Activated naive CD4-positive, alpha-beta T cell treated with anti-CD3 and anti-CD28 coated beads for 36 hours (primary cell): Measurements from ENCODE around the gene RPL12. TPM values are rescaled to one million over a fixed set of nuclear protein-coding genes. Genes with fewer than 3 reads are reported as not detected.

Experiments
- CTCF ChIA-PET: fragments of 350-600 bp; sonication (Branson Sonifier 250); formaldehyde crosslinking; loops from one replicate; lab custom pipeline; 2021; ENCODE audit warnings: antibody characterized with exemption; lab: Charles Lee
- DNase-seq: peaks from one replicate; pipeline ENCODE4 v3.0.0-alpha.2; 2020
- H3K27ac Mint-ChIP-seq: one replicate; pipeline ENCODE4 v1.8.0; 2021; ENCODE audit warnings: mild to moderate bottlenecking, mixed read lengths
- H3K27me3 Mint-ChIP-seq: one replicate; pipeline ENCODE4 v1.8.0; 2021; ENCODE audit warnings: low read depth, mixed read lengths
- H3K36me3 Mint-ChIP-seq: one replicate; pipeline ENCODE4 v1.8.0; 2021; ENCODE audit warnings: low read depth, mixed read lengths
- H3K4me1 Mint-ChIP-seq: one replicate; pipeline ENCODE4 v1.8.0; 2021; ENCODE audit warnings: low read depth, mixed read lengths
- H3K4me3 Mint-ChIP-seq: one replicate; pipeline ENCODE4 v1.8.0; 2021; ENCODE audit warnings: mild to moderate bottlenecking, moderate library complexity, mixed read lengths
- H3K9me3 Mint-ChIP-seq: one replicate; pipeline ENCODE4 v1.8.0; 2021; ENCODE audit warnings: mixed read lengths
- intact Hi-C: fragments of 100-400 bp; cut with micrococcal nuclease; formaldehyde crosslinking; loops from one replicate; pipeline ENCODE4 v1.15.1; 2023
- total RNA-seq, 2 experiments: library from RNA; stranded (reverse); gene quantifications; one replicate each; pipeline ENCODE4 v1.2.3, GENCODE V29; 2021

Gene RPL12
- total RNA-seq, 2 experiments from 2014 or later: 3,038 to 3,119 TPM

GRCh38 chr9:127463911-127464310, 12.7 kb upstream of the RPL12 start:
- CTCF ChIA-PET: interaction anchor here (0.6 kb wide), 1 partner anchor 10 kb away, joined by 5 read pairs; no protein-coding TSS in a partner anchor
- H3K4me1 Mint-ChIP-seq: no peaks in the 10 kb centered on the region

GRCh38 chr9:127463382-127463781, 12.2 kb upstream of the RPL12 start:
- Mint-ChIP-seq H3K27ac (no peak overlapping the region), H3K27me3 (no peaks in the 10 kb centered on the region), H3K4me3 (no peak overlapping the region), H3K4me1 (no peaks in the 10 kb centered on the region), H3K36me3 (peaks cover 22% of the 10 kb centered on the region), H3K9me3 (no peaks in the 10 kb centered on the region)
- intact Hi-C loops: no loop called here
- CTCF ChIA-PET: no interaction called here
- DNase-seq: no peak

More at GRCh38 chr9:127463911-127464310, 12.7 kb upstream of the RPL12 start:
- no peak overlapping the region for H3K27ac Mint-ChIP-seq
- peaks cover 22% of the 10 kb centered on the region for H3K36me3 Mint-ChIP-seq
- no peak for DNase-seq
- intact Hi-C loops: no loop called here
- no peaks in the 10 kb centered on the region for H3K27me3 Mint-ChIP-seq
- H3K9me3 Mint-ChIP-seq: no peaks in the 10 kb centered on the region
- H3K4me3 Mint-ChIP-seq: no peak overlapping the region

- Mint-ChIP-seq H3K4me1 (no peaks in the 10 kb centered on the region), H3K27me3 (no peaks in the 10 kb centered on the region), H3K4me3 (no peak overlapping the region)
Observed at GRCh38 chr9:127458921-127459320, 7.7 kb upstream of the RPL12 start.

GRCh38 chr9:127457191-127457878, 6.1 kb upstream of the RPL12 start:
- H3K9me3 Mint-ChIP-seq: no peaks in the 10 kb centered on the region
- no peak overlapping the region for H3K27ac Mint-ChIP-seq
- no peak for DNase-seq
- H3K36me3 Mint-ChIP-seq: peaks cover 22% of the 10 kb centered on the region
- H3K4me1 Mint-ChIP-seq: peaks cover 4% of the 10 kb centered on the region
- H3K27me3 Mint-ChIP-seq: no peaks in the 10 kb centered on the region
- CTCF ChIA-PET: no interaction called here
- no peak overlapping the region for H3K4me3 Mint-ChIP-seq
- intact Hi-C loops: loop anchor here (10.0 kb wide), 2 partner anchors 143 to 213 kb away; no protein-coding TSS in a partner anchor

More at GRCh38 chr9:127458921-127459320, 7.7 kb upstream of the RPL12 start:
- CTCF ChIA-PET: no interaction called here
- intact Hi-C loops: loop anchor here (10.0 kb wide), 2 partner anchors 144 to 214 kb away; no protein-coding TSS in a partner anchor
- Mint-ChIP-seq H3K9me3 (no peaks in the 10 kb centered on the region), H3K36me3 (peaks cover 25% of the 10 kb centered on the region), H3K27ac (no peak overlapping the region)
- DNase-seq: no peak

GRCh38 chr9:127455324-127455992, 4.3 kb upstream of the RPL12 start:
- peak; percentile 54 for DNase-seq
- Mint-ChIP-seq H3K4me1 (peaks cover 7% of the 10 kb centered on the region), H3K9me3 (no peaks in the 10 kb centered on the region), H3K27me3 (no peaks in the 10 kb centered on the region), H3K4me3 (no peak overlapping the region), H3K27ac (no peak overlapping the region), H3K36me3 (peaks cover 25% of the 10 kb centered on the region)
- CTCF ChIA-PET: interaction anchor here (0.5 to 1.7 kb wide), 11 partner anchors 15 to 241 kb away, joined by 3 to 7 read pairs (median 3); no protein-coding TSS in a partner anchor
- intact Hi-C loops: loop anchor here (10.0 kb wide), 2 partner anchors 141 to 211 kb away; no protein-coding TSS in a partner anchor

GRCh38 chr9:127452691-127453090, 1.5 kb upstream of the RPL12 start:
- Mint-ChIP-seq H3K9me3 (no peaks in the 10 kb centered on the region), H3K4me3 (peak overlapping the region; percentile 89), H3K27ac (no peak overlapping the region), H3K4me1 (peaks cover 30% of the 10 kb centered on the region), H3K36me3 (peaks cover 46% of the 10 kb centered on the region), H3K27me3 (no peaks in the 10 kb centered on the region)
- CTCF ChIA-PET: interaction anchor here (0.7 to 1.3 kb wide), 2 partner anchors 238 to 799 kb away, joined by 3 read pairs; no protein-coding TSS in a partner anchor
- intact Hi-C loops: loop anchor here (10.0 kb wide), 2 partner anchors 138 to 208 kb away; no protein-coding TSS in a partner anchor
- no peak for DNase-seq

- H3K36me3 Mint-ChIP-seq: peaks cover 46% of the 10 kb centered on the region
Observed at GRCh38 chr9:127451858-127452656, 851 bp upstream of the RPL12 start.

GRCh38 chr9:127451608-127451857, 327 bp upstream of the RPL12 start:
- H3K4me1 Mint-ChIP-seq: peaks cover 38% of the 10 kb centered on the region
- H3K27me3 Mint-ChIP-seq: no peaks in the 10 kb centered on the region
- peak overlapping the region; percentile 89 for H3K4me3 Mint-ChIP-seq
- H3K9me3 Mint-ChIP-seq: no peaks in the 10 kb centered on the region
- H3K27ac Mint-ChIP-seq: peak overlapping the region; percentile 95
- intact Hi-C loops: loop anchor here (1.0 to 10.0 kb wide), 6 partner anchors 27 to 677 kb away; partner anchors contain the start of gene ZNF79
- peaks cover 47% of the 10 kb centered on the region for H3K36me3 Mint-ChIP-seq
- no peak for DNase-seq
- CTCF ChIA-PET: interaction anchor here (1.0 kb wide), 1 partner anchor 27 kb away, joined by 3 read pairs; the partner anchor contains the start of gene ZNF79

More at GRCh38 chr9:127451858-127452656, 851 bp upstream of the RPL12 start:
- CTCF ChIA-PET: interaction anchor here (0.6 to 1.3 kb wide), 4 partner anchors 28 to 798 kb away, joined by 3 to 4 read pairs (median 3); partner anchors contain the start of gene ZNF79
- no peaks in the 10 kb centered on the region for H3K27me3 Mint-ChIP-seq
- intact Hi-C loops: loop anchor here (1.0 to 10.0 kb wide), 6 partner anchors 28 to 677 kb away; partner anchors contain the start of gene ZNF79
- H3K4me3 Mint-ChIP-seq: peak overlapping the region; percentile 89
- no peaks in the 10 kb centered on the region for H3K9me3 Mint-ChIP-seq
- peak overlapping the region; percentile 95 for H3K27ac Mint-ChIP-seq
- H3K4me1 Mint-ChIP-seq: peaks cover 34% of the 10 kb centered on the region
- DNase-seq: peak; percentile 57

GRCh38 chr9:127450243-127450760, 904 bp downstream of the RPL12 start:
- H3K27me3 Mint-ChIP-seq: no peaks in the 10 kb centered on the region
- CTCF ChIA-PET: interaction anchor here (0.6 to 1.6 kb wide), 4 partner anchors 26 to 466 kb away, joined by 3 to 5 read pairs (median 4); partner anchors contain the start of genes SLC2A8 and ZNF79

GRCh38 chr9:127449332-127449966, 1.8 kb downstream of the RPL12 start:
- Mint-ChIP-seq H3K9me3 (peaks cover 12% of the 10 kb centered on the region), H3K4me1 (peaks cover 42% of the 10 kb centered on the region), H3K27me3 (no peaks in the 10 kb centered on the region), H3K27ac (peak overlapping the region; percentile 95), H3K36me3 (peaks cover 66% of the 10 kb centered on the region), H3K4me3 (peak overlapping the region; percentile 89)
- intact Hi-C loops: no loop called here
- no peak for DNase-seq
- CTCF ChIA-PET: interaction anchor here (0.6 to 1.6 kb wide), 2 partner anchors 25 to 35 kb away, joined by 3 to 5 read pairs; partner anchors contain the start of gene ZNF79

More at GRCh38 chr9:127450243-127450760, 904 bp downstream of the RPL12 start:
- no peak for DNase-seq
- peak overlapping the region; percentile 89 for H3K4me3 Mint-ChIP-seq
- peaks cover 42% of the 10 kb centered on the region for H3K4me1 Mint-ChIP-seq
- peaks cover 59% of the 10 kb centered on the region for H3K36me3 Mint-ChIP-seq
- intact Hi-C loops: loop anchor here (2.0 to 10.0 kb wide), 5 partner anchors 62 to 678 kb away; no protein-coding TSS in a partner anchor
- H3K27ac Mint-ChIP-seq: peak overlapping the region; percentile 95
- peaks cover 5% of the 10 kb centered on the region for H3K9me3 Mint-ChIP-seq
